BE2C (cell line): ENCODE results near the gene AAGAB.

Source experiments
- DNase-seq: peaks from one replicate; pipeline ENCODE4 v3.0.0-alpha.2; 2020
- H3K27me3 ChIP-seq: fragments of 250-450 bp; sonication (Bioruptor Pico); 2 replicates; pipeline ENCODE4 v1.5.1; 2020; ENCODE audit warnings: mild to moderate bottlenecking
- H3K36me3 ChIP-seq: fragments of 250-450 bp; sonication (Bioruptor Pico); 2 replicates; pipeline ENCODE4 v1.5.1; 2020; ENCODE audit warnings: mild to moderate bottlenecking
- H3K4me1 ChIP-seq: fragments of 250-450 bp; sonication (Bioruptor Pico); 2 replicates; pipeline ENCODE4 v1.5.1; 2020
- H3K4me3 ChIP-seq: 2 replicates; pipeline ENCODE4 v1.5.1; 2011; ENCODE audit warnings: low read depth, low read length
- H3K9me3 ChIP-seq: fragments of 250-450 bp; sonication (Bioruptor Pico); 2 replicates; pipeline ENCODE4 v1.5.1; 2020
- TF ChIP-seq, protein P1 (sequence below): IDR thresholded peaks from 2 replicates; pipeline ENCODE4 v1.5.1; 2012; ENCODE audit warnings: mild to moderate bottlenecking, low read depth, low read length

Gene AAGAB

DNA sequence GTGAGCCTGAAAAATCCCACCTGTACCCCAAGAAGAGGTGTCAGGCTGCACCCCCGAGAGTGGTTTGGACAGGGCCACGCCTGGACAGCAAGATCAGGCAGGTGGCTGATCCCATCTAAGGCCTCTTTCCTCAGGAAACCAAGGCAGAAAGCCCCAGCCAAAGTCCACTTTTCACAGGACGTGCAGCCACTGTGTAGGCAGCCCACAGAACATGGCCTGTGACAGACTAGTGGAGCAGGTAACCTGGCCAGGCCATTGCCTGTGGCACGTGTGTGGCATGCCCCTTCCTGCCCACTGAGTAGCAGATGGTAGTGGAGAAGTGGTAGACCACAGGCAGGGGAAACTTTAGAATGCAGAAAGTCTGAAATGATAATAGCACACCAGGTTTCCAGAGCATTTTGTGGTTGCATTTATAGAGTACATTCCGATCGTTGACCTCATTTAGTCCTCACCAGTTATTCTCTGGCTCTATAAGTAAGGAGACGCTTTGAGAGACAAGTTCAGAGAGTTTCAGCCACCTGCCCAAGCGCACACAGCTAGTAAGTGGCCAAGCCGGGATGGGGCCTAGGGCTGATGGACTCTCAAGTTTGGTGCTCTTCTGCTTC lies 68.7 kb downstream of the AAGAB start:
- TF ChIP-seq, protein P1, sequence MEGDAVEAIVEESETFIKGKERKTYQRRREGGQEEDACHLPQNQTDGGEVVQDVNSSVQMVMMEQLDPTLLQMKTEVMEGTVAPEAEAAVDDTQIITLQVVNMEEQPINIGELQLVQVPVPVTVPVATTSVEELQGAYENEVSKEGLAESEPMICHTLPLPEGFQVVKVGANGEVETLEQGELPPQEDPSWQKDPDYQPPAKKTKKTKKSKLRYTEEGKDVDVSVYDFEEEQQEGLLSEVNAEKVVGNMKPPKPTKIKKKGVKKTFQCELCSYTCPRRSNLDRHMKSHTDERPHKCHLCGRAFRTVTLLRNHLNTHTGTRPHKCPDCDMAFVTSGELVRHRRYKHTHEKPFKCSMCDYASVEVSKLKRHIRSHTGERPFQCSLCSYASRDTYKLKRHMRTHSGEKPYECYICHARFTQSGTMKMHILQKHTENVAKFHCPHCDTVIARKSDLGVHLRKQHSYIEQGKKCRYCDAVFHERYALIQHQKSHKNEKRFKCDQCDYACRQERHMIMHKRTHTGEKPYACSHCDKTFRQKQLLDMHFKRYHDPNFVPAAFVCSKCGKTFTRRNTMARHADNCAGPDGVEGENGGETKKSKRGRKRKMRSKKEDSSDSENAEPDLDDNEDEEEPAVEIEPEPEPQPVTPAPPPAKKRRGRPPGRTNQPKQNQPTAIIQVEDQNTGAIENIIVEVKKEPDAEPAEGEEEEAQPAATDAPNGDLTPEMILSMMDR, result no peak
- no peaks in the 10 kb centered on the region; the same call in 1 of the 2 replicates for H3K36me3 ChIP-seq
- DNase-seq, result no peak

DNA sequence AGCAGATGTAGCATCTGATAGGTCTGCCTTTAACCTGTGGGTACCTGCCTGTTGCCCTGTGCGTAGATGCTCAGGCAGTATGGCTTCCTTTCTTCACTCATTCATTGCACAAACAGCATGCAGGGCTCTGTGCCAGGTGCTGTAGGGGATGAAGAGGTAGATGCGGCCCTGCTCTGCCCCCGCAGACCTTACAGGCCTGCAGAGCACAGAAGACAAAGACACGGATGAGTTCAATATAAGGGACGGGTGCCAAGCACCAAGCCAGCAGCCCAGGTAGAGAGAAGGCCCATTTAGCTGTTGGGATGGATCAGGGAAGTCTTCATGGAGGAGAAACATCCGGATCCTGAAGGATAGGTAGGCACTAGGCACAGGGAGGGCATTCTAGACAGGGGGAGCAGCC lies 69.4 kb downstream of the AAGAB start:
- no peak for DNase-seq
- peaks cover 3% of the 10 kb centered on the region; the same call in 1 of the 2 replicates for H3K4me1 ChIP-seq

More for the DNA sequence above, 68.7 kb downstream of the AAGAB start:
- Histone ChIP-seq H3K4me1 (peaks cover 3% of the 10 kb centered on the region; the same call in 1 of the 2 replicates), H3K27me3 (no peaks in the 10 kb centered on the region), H3K4me3 (no peak overlapping the region), H3K9me3 (no peaks in the 10 kb centered on the region)

DNA sequence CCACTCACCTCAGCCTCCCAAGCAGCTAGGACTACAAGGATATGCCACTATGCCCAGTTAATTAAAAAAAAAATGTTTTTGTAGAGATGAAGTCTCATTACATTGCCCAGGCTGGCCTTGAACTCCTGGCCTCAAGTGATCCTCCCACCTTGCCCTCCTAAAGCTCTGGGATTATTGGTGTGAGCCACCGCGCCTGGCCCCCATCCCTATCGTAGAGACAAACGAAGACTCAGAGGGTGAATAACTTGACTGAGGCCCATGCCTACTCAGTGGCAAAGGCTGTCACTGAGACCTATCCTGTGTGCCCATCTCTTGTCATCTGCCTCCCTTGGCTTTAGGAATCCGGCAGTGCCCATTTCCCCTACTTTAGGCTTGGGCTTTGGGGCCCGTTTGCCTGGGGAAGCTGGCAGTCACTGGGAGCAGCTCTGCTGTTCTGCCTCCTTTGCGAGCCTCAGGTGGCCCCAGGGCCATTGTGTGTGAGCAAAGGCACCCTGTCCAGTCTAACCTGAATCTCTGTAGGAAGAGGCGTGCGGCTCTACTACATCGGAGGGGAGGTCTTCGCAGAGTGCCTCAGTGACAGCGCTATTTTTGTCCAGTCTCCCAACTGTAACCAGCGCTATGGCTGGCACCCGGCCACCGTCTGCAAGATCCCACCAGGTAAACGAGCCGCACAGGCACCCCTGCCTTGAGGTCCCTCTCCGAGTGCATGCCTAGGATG lies 70.1 kb downstream of the AAGAB start:
- TF ChIP-seq, protein P1, result no peak
- Histone ChIP-seq H3K4me1 (peaks cover 3% of the 10 kb centered on the region; the same call in 1 of the 2 replicates), H3K4me3 (no peak overlapping the region), H3K27me3 (no peaks in the 10 kb centered on the region), H3K9me3 (no peaks in the 10 kb centered on the region), H3K36me3 (no peaks in the 10 kb centered on the region; the same call in 1 of the 2 replicates)
- no peak for DNase-seq

More for the DNA sequence above, 69.4 kb downstream of the AAGAB start:
- no peak overlapping the region for H3K4me3 ChIP-seq
- TF ChIP-seq, protein P1, result no peak
- H3K9me3 ChIP-seq, result no peaks in the 10 kb centered on the region
- no peaks in the 10 kb centered on the region for H3K27me3 ChIP-seq
- no peaks in the 10 kb centered on the region; the same call in 1 of the 2 replicates for H3K36me3 ChIP-seq

DNA sequence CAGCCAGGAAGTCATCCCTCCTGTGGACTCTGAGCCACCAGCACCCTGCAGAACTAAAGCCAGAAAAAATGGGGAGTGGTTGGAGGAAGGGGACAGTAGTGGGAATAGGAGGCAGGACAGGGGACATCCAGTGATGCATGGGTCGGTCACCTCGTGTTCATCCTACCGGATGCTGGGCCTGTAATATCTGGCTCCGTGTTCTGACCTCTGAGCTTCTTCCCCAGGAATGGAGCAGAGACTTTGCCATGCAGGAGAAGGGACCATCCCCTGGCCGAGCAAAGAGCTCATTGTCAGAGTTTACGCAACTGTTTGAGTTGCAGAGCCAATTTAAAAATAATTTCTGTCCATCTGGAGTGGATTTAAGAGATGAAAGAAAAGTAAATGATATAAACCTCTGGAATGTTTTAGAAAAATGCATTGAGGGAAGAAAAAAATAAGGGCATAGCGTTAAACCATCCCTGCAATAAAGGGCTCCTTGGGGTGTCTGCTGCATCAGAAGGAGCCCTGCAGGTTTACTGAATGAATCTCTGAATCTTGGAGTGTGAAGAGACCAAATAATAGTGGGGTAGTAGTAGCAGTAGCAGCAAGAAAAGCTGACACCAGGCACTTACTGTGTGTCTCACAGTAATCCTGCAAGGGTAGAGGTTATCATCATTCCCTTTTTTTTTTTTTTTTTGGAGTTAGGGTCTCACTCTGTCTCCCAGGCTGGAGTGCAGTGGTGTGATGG lies 70.9 kb downstream of the AAGAB start:
- TF ChIP-seq, protein P1, result no peak
- no peak for DNase-seq
- H3K4me3 ChIP-seq, result no peak overlapping the region
- no peaks in the 10 kb centered on the region for H3K9me3 ChIP-seq
- H3K27me3 ChIP-seq, result no peaks in the 10 kb centered on the region
- no peaks in the 10 kb centered on the region; the same call in 1 of the 2 replicates for H3K36me3 ChIP-seq
- H3K4me1 ChIP-seq, result peaks cover 3% of the 10 kb centered on the region; the same call in 1 of the 2 replicates

DNA sequence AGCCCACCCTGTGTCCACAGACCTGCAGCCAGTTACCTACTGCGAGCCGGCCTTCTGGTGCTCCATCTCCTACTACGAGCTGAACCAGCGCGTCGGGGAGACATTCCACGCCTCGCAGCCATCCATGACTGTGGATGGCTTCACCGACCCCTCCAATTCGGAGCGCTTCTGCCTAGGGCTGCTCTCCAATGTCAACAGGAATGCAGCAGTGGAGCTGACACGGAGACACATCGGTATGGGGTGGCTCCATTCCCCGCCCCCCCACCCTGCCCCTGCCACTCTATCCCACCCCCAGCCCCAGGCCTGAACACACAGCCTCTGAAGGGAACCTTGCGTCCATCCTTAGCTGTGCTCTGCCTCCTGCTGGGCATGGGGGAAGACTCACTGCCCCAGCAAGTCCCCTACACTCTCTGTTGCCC lies 73.2 kb downstream of the AAGAB start:
- DNase-seq, result no peak
- no peaks in the 10 kb centered on the region for H3K36me3 ChIP-seq
- no peaks in the 10 kb centered on the region for H3K27me3 ChIP-seq
- no peak overlapping the region for H3K4me3 ChIP-seq
- TF ChIP-seq, protein P1, result no peak
- H3K4me1 ChIP-seq, result peaks cover 4% of the 10 kb centered on the region
- no peaks in the 10 kb centered on the region for H3K9me3 ChIP-seq
